Measurements from ENCODE around the gene PRKCG. TPM values are rescaled to one million over a fixed set of nuclear protein-coding genes. Genes with fewer than 3 reads are reported as not detected.
A peak's percentile ranks its signal among the peaks of the same experiment; 100 is the strongest.
"Not testable (repeated sequence)": the region's sequence is repeated elsewhere in the genome, so short reads cannot be mapped to it uniquely, and the experiment has no call there.

PRKCG gene
- total RNA-seq, 1 experiment from 2014 or later = not detected

GRCh38 chr19:53944933-53945332 is 62.9 kb downstream of the PRKCG start:
- TF ChIP-seq CTCF (IDR thresholded peaks at IDR 0.05; ENCODE audit: unreplicated experiment) = no peak
- H3K4me1 Mint-ChIP-seq (ENCODE audit: insufficient read depth, unreplicated experiment) = no peaks in the 10 kb centered on the region
- DNase-seq (ENCODE audit: unreplicated experiment) = no peak
- H3K27ac Mint-ChIP-seq (ENCODE audit: low read depth, unreplicated experiment) = no peak overlapping the region
- CTCF ChIA-PET = interaction anchor here (0.7 to 0.8 kb wide), 2 partner anchors 38 to 476 kb away, joined by 3 read pairs; no protein-coding TSS in a partner anchor
- no peak overlapping the region for H3K4me3 Mint-ChIP-seq (ENCODE audit: unreplicated experiment)
- no peaks in the 10 kb centered on the region for H3K36me3 Mint-ChIP-seq (ENCODE audit: insufficient read depth, unreplicated experiment)
- intact Hi-C loops (cut with micrococcal nuclease) = no loop called here
- BruUV-seq (replicated peaks) = no TSS peak
- peaks cover 9% of the 10 kb centered on the region for H3K9me3 Mint-ChIP-seq (ENCODE audit: unreplicated experiment)
- POLR2A ChIA-PET = interaction anchor here (1.0 kb wide), 1 partner anchor 11 kb away, joined by 3 read pairs; no protein-coding TSS in a partner anchor
- no peaks in the 10 kb centered on the region for H3K27me3 Mint-ChIP-seq (ENCODE audit: insufficient read depth, unreplicated experiment)

- H3K27me3 Mint-ChIP-seq (ENCODE audit: insufficient read depth, unreplicated experiment) = no peaks in the 10 kb centered on the region
- intact Hi-C loops (cut with micrococcal nuclease) = no loop called here
- no peak overlapping the region for H3K4me3 Mint-ChIP-seq (ENCODE audit: unreplicated experiment)
- no peaks in the 10 kb centered on the region for H3K36me3 Mint-ChIP-seq (ENCODE audit: insufficient read depth, unreplicated experiment)
- ChIA-PET POLR2A (no interaction called here), CTCF (interaction anchor here (1.1 kb wide), 1 partner anchor 78 kb away, joined by 3 read pairs; no protein-coding TSS in a partner anchor)
- BruUV-seq (replicated peaks) = no TSS peak
- H3K27ac Mint-ChIP-seq (ENCODE audit: low read depth, unreplicated experiment) = no peak overlapping the region
- H3K9me3 Mint-ChIP-seq (ENCODE audit: unreplicated experiment) = peaks cover 9% of the 10 kb centered on the region
- no peaks in the 10 kb centered on the region for H3K4me1 Mint-ChIP-seq (ENCODE audit: insufficient read depth, unreplicated experiment)
- DNase-seq (ENCODE audit: unreplicated experiment) = peak; percentile 5
- TF ChIP-seq CTCF (IDR thresholded peaks at IDR 0.05; ENCODE audit: unreplicated experiment) = no peak
These were observed 63.4 kb downstream of the PRKCG start for GRCh38 chr19:53945441-53945840.

GRCh38 chr19:53945998-53946397 is 64.0 kb downstream of the PRKCG start:
- no peak overlapping the region for H3K27ac Mint-ChIP-seq (ENCODE audit: low read depth, unreplicated experiment)
- peaks cover 9% of the 10 kb centered on the region for H3K9me3 Mint-ChIP-seq (ENCODE audit: unreplicated experiment)
- intact Hi-C loops (cut with micrococcal nuclease) = no loop called here
- ChIA-PET POLR2A (no interaction called here), CTCF (interaction anchor here (0.6 to 1.1 kb wide), 2 partner anchors 20 to 78 kb away, joined by 3 to 4 read pairs; no protein-coding TSS in a partner anchor)
- no peak for DNase-seq (ENCODE audit: unreplicated experiment)
- no peaks in the 10 kb centered on the region for H3K36me3 Mint-ChIP-seq (ENCODE audit: insufficient read depth, unreplicated experiment)
- BruUV-seq (replicated peaks) = no TSS peak
- no peaks in the 10 kb centered on the region for H3K27me3 Mint-ChIP-seq (ENCODE audit: insufficient read depth, unreplicated experiment)
- no peak for TF ChIP-seq CTCF (IDR thresholded peaks at IDR 0.05; ENCODE audit: unreplicated experiment)
- no peak overlapping the region for H3K4me3 Mint-ChIP-seq (ENCODE audit: unreplicated experiment)
- H3K4me1 Mint-ChIP-seq (ENCODE audit: insufficient read depth, unreplicated experiment) = no peaks in the 10 kb centered on the region

GRCh38 chr19:53947624-53948023 is 65.6 kb downstream of the PRKCG start:
- CTCF ChIA-PET = interaction anchor here (0.5 to 0.8 kb wide), 3 partner anchors 75 to 1142 kb away, joined by 3 to 5 read pairs (median 3); no protein-coding TSS in a partner anchor
- Mint-ChIP-seq H3K4me1 (ENCODE audit: insufficient read depth, unreplicated experiment) (no peaks in the 10 kb centered on the region), H3K4me3 (ENCODE audit: unreplicated experiment) (no peak overlapping the region), H3K27ac (ENCODE audit: low read depth, unreplicated experiment) (no peak overlapping the region), H3K27me3 (ENCODE audit: insufficient read depth, unreplicated experiment) (no peaks in the 10 kb centered on the region), H3K9me3 (ENCODE audit: unreplicated experiment) (peaks cover 6% of the 10 kb centered on the region), H3K36me3 (ENCODE audit: insufficient read depth, unreplicated experiment) (no peaks in the 10 kb centered on the region)
- DNase-seq (ENCODE audit: unreplicated experiment) = peak; percentile 16
- POLR2A ChIA-PET = no interaction called here
- BruUV-seq (replicated peaks) = no TSS peak
- intact Hi-C loops (cut with micrococcal nuclease) = no loop called here
- no peak for TF ChIP-seq CTCF (IDR thresholded peaks at IDR 0.05; ENCODE audit: unreplicated experiment)

GRCh38 chr19:53948611-53949010 is 66.6 kb downstream of the PRKCG start:
- H3K27ac Mint-ChIP-seq (ENCODE audit: low read depth, unreplicated experiment); POLR2A ChIA-PET; H3K9me3 Mint-ChIP-seq (ENCODE audit: unreplicated experiment); H3K27me3 Mint-ChIP-seq (ENCODE audit: insufficient read depth, unreplicated experiment); BruUV-seq (replicated peaks); DNase-seq (ENCODE audit: unreplicated experiment); H3K4me3 Mint-ChIP-seq (ENCODE audit: unreplicated experiment); H3K36me3 Mint-ChIP-seq (ENCODE audit: insufficient read depth, unreplicated experiment); intact Hi-C loops (cut with micrococcal nuclease); H3K4me1 Mint-ChIP-seq (ENCODE audit: insufficient read depth, unreplicated experiment): not testable (repeated sequence)
- CTCF ChIA-PET = interaction anchor here (0.8 to 1.2 kb wide), 2 partner anchors 13 to 74 kb away, joined by 5 read pairs; no protein-coding TSS in a partner anchor

Data from MCF 10A (cell line).